GM19240 (cell line): ENCODE results near the gene GALNT14.
A peak's percentile ranks its signal among the peaks of the same experiment; 100 is the strongest.
"Not testable (repeated sequence)": the region's sequence is repeated elsewhere in the genome, so short reads cannot be mapped to it uniquely, and the experiment has no call there.

Experiments used
- DNase-seq: peaks from one replicate; pipeline ENCODE4 v3.0.0; 2011; ENCODE audit warnings: low spot score; ENCODE audit not compliant: insufficient read length

Gene GALNT14

DNA sequence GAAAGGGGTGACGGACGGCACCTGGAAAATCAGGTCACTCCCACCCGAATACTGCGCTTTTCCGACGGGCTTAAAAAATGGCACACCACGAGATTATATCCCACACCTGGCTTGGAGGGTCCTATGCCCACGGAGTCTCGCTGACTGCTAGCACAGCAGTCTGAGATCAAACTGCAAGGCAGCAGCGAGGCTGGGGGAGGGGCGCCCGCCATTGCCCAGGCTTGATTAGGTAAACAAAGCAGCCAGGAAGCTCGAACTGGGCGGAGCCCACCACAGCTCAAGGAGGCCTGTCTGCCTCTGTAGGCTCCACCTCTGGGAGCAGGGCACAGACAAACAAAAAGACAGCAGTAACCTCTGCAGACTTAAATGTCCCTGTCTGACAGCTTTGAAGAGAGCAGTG is 233.8 kb downstream of the GALNT14 start:
- not testable (repeated sequence) for DNase-seq

DNA sequence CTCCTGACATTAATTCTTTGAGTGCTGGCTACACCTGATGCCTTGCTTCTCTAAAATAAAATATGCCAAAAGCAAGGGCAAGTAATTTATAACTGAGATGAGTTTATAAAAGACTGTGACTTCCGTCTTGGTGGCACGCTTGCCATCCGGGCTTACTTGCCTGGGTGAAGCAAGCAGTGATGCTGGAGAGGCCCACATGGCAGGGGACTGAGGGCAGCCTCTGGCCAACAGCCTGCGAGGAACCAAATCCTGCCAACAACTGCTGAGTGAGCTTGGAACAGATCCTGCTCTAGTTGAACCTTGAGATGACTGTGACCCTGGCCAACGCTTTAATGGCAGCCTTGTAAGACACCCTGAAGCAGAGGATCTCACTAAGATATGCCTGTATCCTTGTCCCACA is 234.9 kb downstream of the GALNT14 start:
- no peak for DNase-seq

DNA sequence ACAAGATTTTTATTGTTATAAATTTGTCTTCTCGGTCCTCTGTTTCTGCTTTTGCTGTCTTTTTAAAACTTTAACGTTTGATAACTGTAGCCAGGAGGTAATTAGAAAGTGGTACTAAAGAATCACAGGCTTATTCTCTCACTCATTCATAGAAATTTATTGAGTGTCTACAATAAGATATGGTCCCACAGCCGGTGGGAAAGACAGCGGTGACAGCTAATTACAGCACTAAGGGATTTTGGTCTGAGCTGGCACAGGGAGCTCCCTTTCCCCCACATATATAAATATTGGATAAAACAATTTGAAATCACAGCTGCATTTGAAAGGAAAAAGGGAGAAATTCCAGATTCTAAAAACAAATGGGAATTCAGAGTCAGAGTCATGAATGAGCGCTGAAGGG is 237.9 kb downstream of the GALNT14 start:
- DNase-seq, result no peak

GRCh38 chr2:30899516-30900054 is 238.7 kb downstream of the GALNT14 start:
- no peak for DNase-seq

DNA sequence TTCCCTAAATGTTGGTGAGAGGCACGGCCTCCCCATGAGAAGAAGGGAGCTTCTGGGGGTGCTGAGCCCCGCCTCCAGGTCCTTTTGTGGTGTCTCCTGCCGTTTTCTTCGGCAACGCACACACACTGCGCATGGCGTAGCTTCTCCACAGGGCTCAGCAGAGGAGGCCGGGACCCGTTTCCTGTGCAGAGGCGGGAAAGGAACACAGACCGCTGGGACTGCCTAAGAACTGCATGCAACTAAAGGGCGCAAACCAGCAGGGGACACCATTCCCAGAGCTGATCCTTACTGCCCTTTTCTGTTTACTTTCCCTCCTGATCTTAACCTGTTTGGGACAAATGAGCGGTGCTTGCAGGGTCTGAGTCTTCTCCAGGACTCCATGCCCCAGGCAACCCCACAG is 240.7 kb downstream of the GALNT14 start:
- DNase-seq, result no peak

GRCh38 chr2:30894498-30895119 is 243.6 kb downstream of the GALNT14 start:
- no peak for DNase-seq

DNA sequence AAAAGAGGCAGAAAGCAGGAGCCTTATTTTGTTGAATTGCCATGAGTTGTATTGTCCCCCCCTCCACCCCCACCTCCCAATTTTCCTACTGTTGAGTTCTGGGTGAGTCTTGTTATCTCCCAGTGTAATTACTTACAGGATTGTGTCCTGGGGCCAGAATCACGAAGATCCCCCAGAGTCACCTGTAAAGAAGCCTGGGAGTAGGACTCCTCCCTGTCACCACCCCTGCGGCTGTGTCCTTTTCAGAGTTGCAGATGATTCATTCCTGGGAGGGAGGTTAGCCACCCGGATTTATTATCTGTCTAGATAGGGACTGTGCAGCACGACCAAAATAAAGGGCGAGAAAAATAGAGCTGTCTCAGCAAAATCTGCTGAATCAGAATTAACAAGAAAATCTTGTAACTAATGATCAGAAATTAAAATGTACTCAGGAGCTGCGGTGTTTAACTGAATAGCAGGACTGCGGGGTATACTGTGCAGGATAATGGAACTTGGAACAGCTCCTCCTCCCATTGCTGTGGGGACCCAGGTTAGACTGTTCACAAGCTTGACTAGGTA is 249.3 kb downstream of the GALNT14 start:
- no peak for DNase-seq

- no peak for DNase-seq
Observed at GRCh38 chr2:30886080-30886479, 252.2 kb downstream of the GALNT14 start.

DNA sequence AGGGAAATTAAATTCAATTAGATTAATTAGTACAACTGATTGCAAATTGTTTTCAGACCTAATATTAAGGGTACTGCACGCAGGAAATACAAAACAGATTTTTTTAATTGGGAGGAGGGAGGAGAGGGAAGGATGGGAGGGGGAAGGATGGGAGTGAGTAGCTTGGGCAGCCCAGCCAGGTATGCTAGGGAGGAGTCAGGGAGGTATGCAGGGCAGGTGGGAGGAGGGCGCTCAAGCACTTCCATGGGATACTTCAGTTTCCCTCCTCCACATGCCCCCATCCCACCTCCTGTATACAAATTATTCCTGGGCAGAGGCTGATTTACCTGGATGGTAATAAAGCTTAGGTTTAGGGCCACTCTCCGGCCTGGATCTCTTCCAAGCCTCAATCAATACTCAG is 254.4 kb downstream of the GALNT14 start:
- DNase-seq, result no peak

GRCh38 chr2:30883184-30883583 is 255.1 kb downstream of the GALNT14 start:
- no peak for DNase-seq

GRCh38 chr2:30880516-30880915 is 257.7 kb downstream of the GALNT14 start:
- no peak for DNase-seq

DNA sequence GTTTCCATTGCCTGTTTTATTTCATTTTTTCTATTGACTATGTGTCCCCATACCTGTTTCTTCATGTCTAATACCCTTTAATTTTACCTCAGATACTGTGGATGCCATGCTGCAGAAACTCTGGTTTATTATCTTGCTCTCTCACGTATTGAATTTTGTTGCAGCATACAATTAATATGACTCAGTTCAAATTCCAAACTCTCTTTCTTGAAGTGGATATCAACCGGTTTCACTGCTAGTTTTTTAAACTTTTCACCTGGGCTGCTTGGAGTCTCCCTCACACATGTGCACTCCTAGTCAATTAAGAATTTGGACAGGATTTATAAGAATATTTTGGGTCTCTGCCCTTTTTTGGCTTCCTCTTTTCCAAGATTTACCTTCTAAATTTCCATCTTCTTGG is 260.4 kb downstream of the GALNT14 start:
- no peak for DNase-seq

DNA sequence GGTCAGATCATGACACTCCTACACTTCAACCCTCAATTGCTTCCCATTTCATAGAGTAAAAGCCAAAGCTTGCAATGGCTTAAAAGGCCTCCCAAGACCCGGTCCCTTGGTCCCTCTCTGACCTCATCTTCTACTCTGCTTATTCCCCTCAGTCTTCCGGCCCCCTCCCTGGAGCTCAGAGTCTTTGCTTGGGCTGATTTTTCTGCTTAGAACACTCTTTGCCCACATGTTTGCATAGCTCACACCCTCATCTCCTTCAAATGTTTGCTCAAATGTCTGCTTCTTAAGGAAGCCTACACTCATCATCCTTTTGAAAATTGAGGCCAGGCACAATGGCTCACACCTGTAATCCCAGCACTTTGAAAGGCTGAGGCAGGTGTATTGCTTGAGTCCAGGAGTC is 265.4 kb downstream of the GALNT14 start:
- no peak for DNase-seq

GRCh38 chr2:30871980-30872789 is 266.1 kb downstream of the GALNT14 start:
- DNase-seq, result no peak

GRCh38 chr2:30871440-30871839 is 266.8 kb downstream of the GALNT14 start:
- DNase-seq, result no peak

GRCh38 chr2:30869988-30870387 is 268.3 kb downstream of the GALNT14 start:
- DNase-seq, result no peak

DNA sequence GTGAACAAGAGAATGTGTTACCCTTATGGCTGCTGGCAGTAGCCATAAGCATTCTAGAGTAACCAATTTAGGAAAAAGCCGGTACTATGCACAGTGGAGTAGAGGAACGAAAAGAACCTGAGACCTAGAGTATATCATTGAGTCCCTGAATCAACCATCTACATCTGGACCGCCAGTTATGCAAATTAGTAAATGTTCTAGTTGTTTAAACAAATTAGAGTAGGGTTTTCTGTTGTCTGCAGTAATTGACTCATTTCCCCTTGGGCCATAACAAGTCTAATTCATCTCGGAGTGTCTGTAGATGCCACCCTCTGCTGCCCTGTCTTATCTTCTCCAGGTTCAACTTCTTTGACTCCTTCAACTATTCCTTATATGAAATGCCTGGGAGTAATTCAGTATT is 270.9 kb downstream of the GALNT14 start:
- DNase-seq, result no peak

DNA sequence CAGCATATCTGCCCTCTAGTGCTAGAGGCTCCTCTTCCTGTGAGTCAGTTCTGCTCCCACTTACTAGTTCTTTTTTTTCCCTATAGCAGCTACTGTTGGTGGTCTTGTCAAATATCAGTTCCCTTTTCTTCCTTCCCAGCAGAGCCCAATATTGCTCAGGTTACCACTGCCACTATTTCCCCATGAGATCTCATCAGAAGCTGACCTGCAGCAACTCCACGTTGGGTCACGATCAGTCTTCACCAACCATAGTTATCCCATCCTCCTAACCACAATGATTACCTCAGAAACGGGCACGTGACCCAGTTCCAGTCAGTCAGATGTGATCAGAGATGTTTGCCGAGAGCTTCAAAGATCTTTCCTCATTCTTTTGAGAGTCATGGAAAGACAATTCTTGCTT is 271.3 kb downstream of the GALNT14 start:
- no peak for DNase-seq

GRCh38 chr2:30865892-30866681 is 272.2 kb downstream of the GALNT14 start:
- no peak for DNase-seq

GRCh38 chr2:30865243-30865642 is 273.0 kb downstream of the GALNT14 start:
- DNase-seq, result no peak

- peak; percentile 32 for DNase-seq
Observed at GRCh38 chr2:30862054-30862651, 276.1 kb downstream of the GALNT14 start.
